Liver (tissue), 9 donors: ENCODE measurements around the gene SLFN12. TPM values are rescaled to one million over a fixed set of nuclear protein-coding genes. Genes with fewer than 3 reads are reported as not detected.

Source experiments
- DNase-seq: peaks from one replicate; pipeline ENCODE4 v3.0.0-alpha.2; 2017; ENCODE audit warnings: low spot score
- H3K27ac ChIP-seq, 2 donors: one replicate each; pipeline ENCODE4 v1.7.0; 2013; ENCODE audit warnings: inconsistent platforms in 2 of 2, low read length in 2 of 2, control low read depth in 1 of 2, low read depth in 1 of 2, mild to moderate bottlenecking in 1 of 2
- H3K27me3 ChIP-seq, 4 donors: one replicate each; pipeline versions ENCODE4 v1.6.1 to v1.7.0; 2013; ENCODE audit warnings: low read length in 3 of 4, inconsistent platforms in 1 of 4, mild to moderate bottlenecking in 1 of 4, moderate library complexity in 1 of 4; ENCODE audit not compliant: control insufficient read depth in 4 of 4, insufficient read depth in 4 of 4
- H3K36me3 ChIP-seq, 4 donors: one replicate each; pipeline versions ENCODE4 v1.6.1 to v1.7.0; 2013; ENCODE audit warnings: low read length in 3 of 4, mild to moderate bottlenecking in 3 of 4, low read depth in 1 of 4, moderate library complexity in 1 of 4; ENCODE audit not compliant: control insufficient read depth in 4 of 4, insufficient read depth in 3 of 4
- H3K4me1 ChIP-seq, 4 donors: one replicate each; pipeline versions ENCODE4 v1.6.1 to v1.7.0; 2013; ENCODE audit warnings: low read length in 3 of 4, mild to moderate bottlenecking in 3 of 4, moderate library complexity in 1 of 4; ENCODE audit not compliant: control insufficient read depth in 4 of 4, insufficient read depth in 4 of 4
- H3K4me3 ChIP-seq, 3 donors: one replicate each; pipeline versions ENCODE4 v1.6.1 to v1.7.0; 2013; ENCODE audit warnings: low read length in 3 of 3, control low read depth in 1 of 3, low read depth in 1 of 3, mild to moderate bottlenecking in 1 of 3
- H3K9ac ChIP-seq, 2 donors: one replicate each; pipeline ENCODE4 v1.7.0; 2013; ENCODE audit warnings: low read length in 2 of 2, mild to moderate bottlenecking in 2 of 2, moderate library complexity in 2 of 2, control low read depth in 1 of 2, low read depth in 1 of 2
- H3K9me3 ChIP-seq, 4 donors: one replicate each; pipeline versions ENCODE4 v1.6.1 to v1.7.0; 2013; ENCODE audit warnings: low read length in 3 of 4; ENCODE audit not compliant: control insufficient read depth in 4 of 4
- ATF3 ChIP-seq: IDR thresholded peaks from 2 replicates; pipeline ENCODE4 v1.6.1; 2016; ENCODE audit warnings: antibody characterized with exemption
- CTCF ChIP-seq: fragments of 150-350 bp; IDR thresholded peaks from 2 replicates; pipeline ENCODE4 v1.5.1; 2017; ENCODE audit warnings: improper control_type of control experiment, low read depth, low read length; ENCODE audit not compliant: missing input control
- EGR1 ChIP-seq, 2 donors: IDR thresholded peaks; 2 replicates each; pipeline ENCODE4 v1.6.1; 2016 to 2018; ENCODE audit warnings: antibody characterized with exemption in 2 of 2, low read depth in 2 of 2
- FOXA2 ChIP-seq: IDR thresholded peaks from 2 replicates; pipeline ENCODE4 v1.6.1; 2016; ENCODE audit warnings: antibody characterized with exemption
- GABPA ChIP-seq, 2 donors: IDR thresholded peaks in 1 of 2; conservative IDR thresholded peaks in 1 of 2; 2 replicates each; pipeline ENCODE4 v1.6.1; 2016; ENCODE audit warnings: antibody characterized with exemption in 2 of 2, mild to moderate bottlenecking in 1 of 2, moderate library complexity in 1 of 2
- HNF4A ChIP-seq, 2 donors: conservative IDR thresholded peaks; 2 replicates each; pipeline ENCODE4 v1.6.1; 2016; ENCODE audit warnings: antibody characterized with exemption in 2 of 2, mild to moderate bottlenecking in 2 of 2
- HNF4G ChIP-seq: IDR thresholded peaks from 2 replicates; pipeline ENCODE4 v1.6.1; 2016; ENCODE audit warnings: antibody characterized with exemption
- JUND ChIP-seq, 2 donors: IDR thresholded peaks; 2 replicates each; pipeline ENCODE4 v1.6.1; 2016; ENCODE audit warnings: antibody characterized with exemption in 2 of 2
- MAX ChIP-seq: IDR thresholded peaks from 2 replicates; pipeline ENCODE4 v1.6.1; 2016; ENCODE audit warnings: antibody characterized with exemption
- NR2F2 ChIP-seq: IDR thresholded peaks from 2 replicates; pipeline ENCODE4 v1.6.1; 2016; ENCODE audit warnings: antibody characterized with exemption
- RAD21 ChIP-seq, 2 donors: IDR thresholded peaks; 2 replicates each; pipeline ENCODE4 v1.6.1; 2016; ENCODE audit warnings: antibody characterized with exemption in 2 of 2, mild to moderate bottlenecking in 2 of 2
- REST ChIP-seq: IDR thresholded peaks from 2 replicates; pipeline ENCODE4 v1.6.1; 2016; ENCODE audit warnings: antibody characterized with exemption, mild to moderate bottlenecking
- RXRA ChIP-seq, 2 donors: IDR thresholded peaks; 2 replicates each; pipeline ENCODE4 v1.6.1; 2017 to 2018; ENCODE audit warnings: antibody characterized with exemption in 2 of 2, mild to moderate bottlenecking in 1 of 2
- SP1 ChIP-seq: IDR thresholded peaks from 2 replicates; pipeline ENCODE4 v1.6.1; 2018; ENCODE audit warnings: antibody characterized with exemption, mild to moderate bottlenecking
- TAF1 ChIP-seq: conservative IDR thresholded peaks from 2 replicates; pipeline ENCODE4 v1.6.1; 2016; ENCODE audit warnings: antibody characterized with exemption, mild to moderate bottlenecking
- YY1 ChIP-seq: IDR thresholded peaks from 2 replicates; pipeline ENCODE4 v1.6.1; 2016; ENCODE audit warnings: antibody characterized with exemption, mild to moderate bottlenecking
- ZBTB33 ChIP-seq: IDR thresholded peaks from 2 replicates; pipeline ENCODE4 v1.6.1; 2016; ENCODE audit warnings: antibody characterized with exemption
- polyA plus RNA-seq, 2 donors: library from polyadenylated mRNA; stranded (reverse) in 1 of 2; unstranded in 1 of 2; fragments of 200-250 nt in 1 of 2; fragments of >200 nt in 1 of 2; fragmentation: Nextera tagmentation in 1 of 2; extraction: Ambion mirVana in 1 of 2; gene quantifications; one replicate each; pipeline versions ENCODE4 v1.2.1 to v1.2.3, GENCODE V29; 2013 to 2015
- total RNA-seq, 2 donors: library from RNA; depleted of rRNA; stranded (reverse); fragments of >200 nt; gene quantifications; one replicate each; pipeline ENCODE4 v1.2.3, GENCODE V29; 2014
- donor health status: healthy.
- donor health status: healthy.
- donor health status: healthy.
- donor health status: healthy.
- donor health status: healthy.

Gene SLFN12
- total and polyA plus RNA-seq, 4 donors, result 0.91 to 5.0 (median 2.2) TPM

- TF ChIP-seq ATF3, result no peak
These were observed 15.2 kb upstream of the SLFN12 start (continued) for GRCh38 chr17:35447499-35447898.

- Histone ChIP-seq H3K9me3 (no peaks in the 10 kb centered on the region), H3K9ac (no peak overlapping the region), H3K36me3 (no peaks in the 10 kb centered on the region), H3K27ac (no peak overlapping the region), H3K4me1 (peaks cover 0 to under 1% (median 0%) of the 10 kb centered on the region in 4 donors), H3K4me3 (no peak overlapping the region), H3K27me3 (no peaks in the 10 kb centered on the region)
- DNase-seq, result no peak
- TF ChIP-seq ATF3, result no peak
- TF ChIP-seq JUND (IDR thresholded peaks at IDR 0.05), result no peak
- no peak for TF ChIP-seq GABPA (IDR thresholded peaks at IDR 0.05 in 1 of 2, conservative IDR thresholded peaks at IDR 0.05 in 1 of 2)
- TF ChIP-seq RXRA (IDR thresholded peaks at IDR 0.05), result no peak
- TF ChIP-seq TAF1, result no peak
- TF ChIP-seq MAX, result no peak
- no peak for TF ChIP-seq HNF4G
- TF ChIP-seq YY1, result no peak
- no peak for TF ChIP-seq RAD21 (IDR thresholded peaks at IDR 0.05)
- no peak for TF ChIP-seq CTCF
- TF ChIP-seq EGR1 (IDR thresholded peaks at IDR 0.05; ENCODE audit: low read depth in 2 of 2), result no peak
- no peak for TF ChIP-seq NR2F2
- no peak for TF ChIP-seq ZBTB33
- TF ChIP-seq HNF4A (conservative IDR thresholded peaks at IDR 0.05), result no peak
- no peak for TF ChIP-seq SP1
- TF ChIP-seq REST, result no peak
- TF ChIP-seq FOXA2, result no peak
These were observed 6.1 kb upstream of the SLFN12 start for GRCh38 chr17:35438433-35438832.
